Urothelium cell line (cell line): ENCODE measurements around the gene NAV3.

Experiments used
- DNase-seq: peaks from one replicate; pipeline ENCODE4 v3.0.0; 2011; ENCODE audit warnings: low spot score, mixed read lengths
- FAIRE-seq: peaks from 2 replicates; lab custom pipeline; 2011; peaks lifted over from hg19 to GRCh38; lab: Jason Lieb, UNC

NAV3 gene

GRCh38 chr12:77979597-77980250 is 149.0 kb downstream of the NAV3 start:
- DNase-seq (no peak), FAIRE-seq (no peak)

GRCh38 chr12:77980782-77981181 is 150.1 kb downstream of the NAV3 start:
- FAIRE-seq (no peak), DNase-seq (no peak)

- no peak for FAIRE-seq
- no peak for DNase-seq
Observed at GRCh38 chr12:77983859-77984258, 153.2 kb downstream of the NAV3 start.

- DNase-seq = no peak
- FAIRE-seq = no peak
Observed at GRCh38 chr12:77992760-77993159, 162.1 kb downstream of the NAV3 start.

GRCh38 chr12:77993658-77994057 is 163.0 kb downstream of the NAV3 start:
- FAIRE-seq (no peak), DNase-seq (no peak)

- FAIRE-seq = no peak
- peak; percentile 40 for DNase-seq
Observed at GRCh38 chr12:77995436-77996167, 164.9 kb downstream of the NAV3 start.

- FAIRE-seq (no peak), DNase-seq (no peak)
Observed at GRCh38 chr12:77996670-77997069, 166.0 kb downstream of the NAV3 start.

GRCh38 chr12:77998236-77998786 is 167.6 kb downstream of the NAV3 start:
- DNase-seq = no peak
- no peak for FAIRE-seq

GRCh38 chr12:77999074-77999715 is 168.5 kb downstream of the NAV3 start:
- FAIRE-seq = no peak
- DNase-seq = no peak

- FAIRE-seq = no peak
- DNase-seq = no peak
Observed at GRCh38 chr12:78002878-78003277, 172.2 kb downstream of the NAV3 start.

- DNase-seq (no peak), FAIRE-seq (no peak)
Observed at GRCh38 chr12:78004249-78005093, 173.8 kb downstream of the NAV3 start.

- FAIRE-seq (no peak), DNase-seq (no peak)
Observed at GRCh38 chr12:78005094-78005492, 174.4 kb downstream of the NAV3 start.

GRCh38 chr12:78007173-78007572 is 176.5 kb downstream of the NAV3 start:
- FAIRE-seq (no peak), DNase-seq (no peak)

GRCh38 chr12:78009031-78009430 is 178.3 kb downstream of the NAV3 start:
- FAIRE-seq (no peak), DNase-seq (no peak)

GRCh38 chr12:78018171-78018910 is 187.6 kb downstream of the NAV3 start:
- DNase-seq (no peak), FAIRE-seq (no peak)

- FAIRE-seq (no peak), DNase-seq (no peak)
Observed at GRCh38 chr12:78018939-78019338, 188.2 kb downstream of the NAV3 start.

GRCh38 chr12:78028426-78028825 is 197.7 kb downstream of the NAV3 start:
- FAIRE-seq (no peak), DNase-seq (no peak)

GRCh38 chr12:78034025-78034424 is 203.3 kb downstream of the NAV3 start:
- no peak for FAIRE-seq
- no peak for DNase-seq

GRCh38 chr12:78035901-78036606 is 205.4 kb downstream of the NAV3 start:
- no peak for FAIRE-seq
- no peak for DNase-seq

GRCh38 chr12:78036874-78037273 is 206.2 kb downstream of the NAV3 start:
- DNase-seq (no peak), FAIRE-seq (no peak)
